WERI-Rb-1 (cell line): ENCODE results near the gene C1GALT1.

Experiments used
- DNase-seq: peaks from one replicate; pipeline ENCODE4 v3.0.0-alpha.2; 2020
- H3K27ac ChIP-seq: fragments of 250-450 bp; sonication (Bioruptor Pico); 2 replicates; pipeline ENCODE4 v1.5.1; 2020; ENCODE audit warnings: mild to moderate bottlenecking, moderate library complexity
- H3K27me3 ChIP-seq: fragments of 250-450 bp; sonication (Bioruptor Pico); 2 replicates; pipeline ENCODE4 v1.5.1; 2021; ENCODE audit warnings: mild to moderate bottlenecking, low read depth, moderate library complexity; ENCODE audit not compliant: insufficient read depth, severe bottlenecking
- H3K36me3 ChIP-seq: fragments of 250-450 bp; sonication (Bioruptor Pico); 2 replicates; pipeline ENCODE4 v1.5.1; 2020; ENCODE audit warnings: mild to moderate bottlenecking, moderate library complexity
- H3K4me3 ChIP-seq: 2 replicates; pipeline ENCODE4 v1.5.1; 2011; ENCODE audit warnings: low read depth, mild to moderate bottlenecking, control low read depth, low read length
- H3K9me3 ChIP-seq: fragments of 250-450 bp; sonication (Bioruptor Pico); 2 replicates; pipeline ENCODE4 v1.5.1; 2021; ENCODE audit warnings: mild to moderate bottlenecking, moderate library complexity; ENCODE audit not compliant: severe bottlenecking
- TF ChIP-seq, protein P1 (sequence below): IDR thresholded peaks from 2 replicates; pipeline ENCODE4 v1.5.1; 2011; ENCODE audit warnings: low read depth, mild to moderate bottlenecking, control low read depth, inconsistent platforms, low read length

Gene C1GALT1

DNA sequence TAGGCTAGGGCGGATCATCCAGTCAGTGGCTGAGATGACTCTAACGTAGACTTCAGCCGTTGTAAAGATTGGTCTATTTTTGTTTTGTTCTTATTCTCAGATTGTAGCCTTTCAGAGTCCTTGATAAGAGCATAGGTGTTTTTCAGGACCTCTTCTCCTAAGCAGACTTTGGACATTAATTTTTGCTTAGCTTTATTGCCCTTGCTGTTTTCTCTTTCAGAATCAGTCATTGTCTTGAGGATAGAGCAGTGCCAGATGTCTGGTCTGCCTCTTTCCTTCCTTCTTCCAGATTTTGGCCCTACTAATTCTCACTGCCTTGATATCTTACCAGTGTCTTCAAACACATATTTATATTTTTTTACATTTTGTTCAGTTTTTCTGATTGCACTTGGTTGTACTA, 49.5 kb downstream of the C1GALT1 start:
- H3K27me3 ChIP-seq = no peaks in the 10 kb centered on the region
- H3K36me3 ChIP-seq = peaks cover 56% of the 10 kb centered on the region
- H3K4me3 ChIP-seq = no peak overlapping the region
- no peak for DNase-seq
- no peak overlapping the region for H3K27ac ChIP-seq
- H3K9me3 ChIP-seq = peaks cover 3% of the 10 kb centered on the region
- TF ChIP-seq, protein P1, sequence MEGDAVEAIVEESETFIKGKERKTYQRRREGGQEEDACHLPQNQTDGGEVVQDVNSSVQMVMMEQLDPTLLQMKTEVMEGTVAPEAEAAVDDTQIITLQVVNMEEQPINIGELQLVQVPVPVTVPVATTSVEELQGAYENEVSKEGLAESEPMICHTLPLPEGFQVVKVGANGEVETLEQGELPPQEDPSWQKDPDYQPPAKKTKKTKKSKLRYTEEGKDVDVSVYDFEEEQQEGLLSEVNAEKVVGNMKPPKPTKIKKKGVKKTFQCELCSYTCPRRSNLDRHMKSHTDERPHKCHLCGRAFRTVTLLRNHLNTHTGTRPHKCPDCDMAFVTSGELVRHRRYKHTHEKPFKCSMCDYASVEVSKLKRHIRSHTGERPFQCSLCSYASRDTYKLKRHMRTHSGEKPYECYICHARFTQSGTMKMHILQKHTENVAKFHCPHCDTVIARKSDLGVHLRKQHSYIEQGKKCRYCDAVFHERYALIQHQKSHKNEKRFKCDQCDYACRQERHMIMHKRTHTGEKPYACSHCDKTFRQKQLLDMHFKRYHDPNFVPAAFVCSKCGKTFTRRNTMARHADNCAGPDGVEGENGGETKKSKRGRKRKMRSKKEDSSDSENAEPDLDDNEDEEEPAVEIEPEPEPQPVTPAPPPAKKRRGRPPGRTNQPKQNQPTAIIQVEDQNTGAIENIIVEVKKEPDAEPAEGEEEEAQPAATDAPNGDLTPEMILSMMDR = no peak

DNA sequence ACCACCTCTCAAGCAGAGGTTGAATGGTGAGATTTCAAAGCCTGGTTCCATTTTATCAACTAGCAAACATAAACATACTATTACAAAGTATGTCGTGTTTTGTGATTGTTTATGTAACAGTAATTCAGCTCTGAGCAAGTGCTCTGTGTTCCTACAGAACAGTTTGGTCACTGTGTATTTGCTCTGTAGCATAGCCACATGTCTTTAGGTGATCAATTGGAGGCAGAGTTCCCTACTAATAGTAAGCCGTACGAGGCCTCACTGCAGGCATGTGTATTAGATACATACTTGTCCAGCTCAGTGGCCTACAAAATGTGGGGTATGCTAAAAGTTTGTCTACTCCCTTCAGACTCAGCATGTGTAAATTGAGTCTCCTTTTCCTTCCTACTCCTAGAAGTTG, 53.0 kb downstream of the C1GALT1 start:
- no peak for DNase-seq
- Histone ChIP-seq H3K27me3 (no peaks in the 10 kb centered on the region), H3K9me3 (peaks cover 3% of the 10 kb centered on the region), H3K27ac (no peak overlapping the region), H3K36me3 (peaks cover 78% of the 10 kb centered on the region), H3K4me3 (no peak overlapping the region)
- TF ChIP-seq, protein P1 = no peak

DNA sequence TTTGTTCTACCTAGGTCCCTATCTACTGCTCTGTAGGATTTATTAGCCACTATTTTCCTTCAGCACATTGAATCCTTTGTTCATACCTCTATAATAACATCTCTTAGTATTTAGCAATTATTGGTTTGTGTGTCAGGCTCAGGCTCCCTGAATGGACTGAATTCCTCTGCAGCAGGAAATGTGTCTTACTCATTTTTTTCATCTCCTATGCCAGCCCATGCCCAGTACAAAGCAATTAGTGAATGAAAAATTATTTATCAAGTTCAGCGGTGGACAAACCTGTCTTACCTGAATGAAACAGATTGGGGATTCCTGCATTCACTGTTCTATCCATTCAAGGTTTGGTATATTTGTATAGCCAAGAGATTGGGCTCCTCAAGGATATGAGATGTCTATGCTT, 53.7 kb downstream of the C1GALT1 start:
- peaks cover under 1% of the 10 kb centered on the region for H3K9me3 ChIP-seq
- no peaks in the 10 kb centered on the region for H3K27me3 ChIP-seq
- no peak overlapping the region for H3K4me3 ChIP-seq
- DNase-seq = no peak
- TF ChIP-seq, protein P1 = no peak
- no peak overlapping the region for H3K27ac ChIP-seq
- peaks cover 83% of the 10 kb centered on the region for H3K36me3 ChIP-seq

DNA sequence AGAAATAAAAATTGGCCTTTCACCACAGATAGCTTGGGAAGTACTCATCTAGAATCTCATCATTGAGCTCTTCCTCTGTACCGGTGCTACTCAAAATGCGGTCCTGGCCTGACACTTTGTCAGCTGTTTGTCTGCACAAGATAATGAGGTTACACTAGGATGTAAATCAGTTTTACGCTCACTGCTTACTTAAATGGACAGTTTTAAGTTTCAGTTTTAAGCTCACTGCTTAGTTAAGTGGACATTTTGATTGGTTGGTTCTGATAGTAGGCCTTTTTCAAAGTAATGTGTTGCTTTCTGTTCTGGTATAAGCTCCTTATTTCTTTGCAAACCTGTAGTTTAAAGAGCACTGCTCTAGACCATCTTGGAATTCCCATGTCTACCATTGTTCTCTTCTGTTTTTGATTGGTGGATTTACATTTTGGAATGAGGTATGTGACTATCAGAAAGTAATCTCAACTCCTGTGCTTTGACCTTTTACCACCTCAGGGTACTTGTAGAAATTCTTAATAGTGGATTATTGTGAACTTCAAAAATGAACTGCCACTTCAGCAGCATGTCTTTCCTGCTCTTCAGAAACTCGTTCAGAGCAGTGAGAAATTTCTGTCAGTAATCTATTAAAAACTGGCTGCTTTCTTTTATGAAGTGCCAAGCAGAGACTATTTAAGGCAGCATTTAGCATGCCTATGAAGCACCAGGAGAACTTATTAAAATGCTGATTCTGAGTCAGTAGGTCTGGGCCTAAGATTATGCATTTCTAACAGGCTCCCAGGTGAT, 55.0 kb downstream of the C1GALT1 start:
- Histone ChIP-seq H3K27ac (no peak overlapping the region; the same call in 1 of the 2 replicates), H3K4me3 (no peak overlapping the region), H3K27me3 (no peaks in the 10 kb centered on the region), H3K9me3 (no peaks in the 10 kb centered on the region), H3K36me3 (peaks cover 90% of the 10 kb centered on the region)
- DNase-seq = no peak
- TF ChIP-seq, protein P1 = no peak

DNA sequence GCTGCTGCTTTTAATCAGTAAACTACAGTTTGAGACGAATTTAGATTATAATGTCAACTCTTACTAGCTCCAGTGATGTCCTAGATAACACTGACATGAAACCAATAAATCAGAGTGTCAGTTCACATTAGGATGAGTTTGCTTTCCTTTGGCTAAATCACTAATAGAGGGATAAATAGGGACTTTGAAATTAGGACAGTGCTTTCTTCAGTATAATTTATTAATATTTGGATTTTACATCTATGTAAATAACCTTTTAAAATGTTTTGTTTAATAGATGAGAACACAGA, 55.6 kb downstream of the C1GALT1 start:
- H3K27ac ChIP-seq = no peak overlapping the region
- no peak overlapping the region for H3K4me3 ChIP-seq
- peaks cover 95% of the 10 kb centered on the region for H3K36me3 ChIP-seq
- no peaks in the 10 kb centered on the region for H3K27me3 ChIP-seq
- TF ChIP-seq, protein P1 = no peak
- H3K9me3 ChIP-seq = no peaks in the 10 kb centered on the region
- DNase-seq = no peak

DNA sequence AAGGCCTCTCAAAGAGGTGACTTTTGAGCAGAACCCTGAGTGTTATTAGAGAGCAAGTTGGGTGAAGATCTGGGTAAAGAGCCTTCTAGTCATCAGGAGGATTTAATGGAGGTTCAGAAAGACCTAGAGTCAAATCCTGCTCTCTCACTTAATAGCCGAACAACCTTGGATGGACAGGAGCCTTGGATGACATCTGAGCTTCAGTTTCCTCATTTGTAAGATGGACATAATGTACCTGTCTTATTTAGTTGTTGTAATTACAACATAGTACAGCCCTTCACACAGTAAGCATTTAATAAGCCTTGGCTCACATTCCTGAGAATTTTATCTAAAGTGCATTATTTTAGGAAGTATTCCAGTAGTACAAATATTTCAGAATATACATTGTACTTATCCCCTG, 57.0 kb downstream of the C1GALT1 start:
- no peaks in the 10 kb centered on the region for H3K27me3 ChIP-seq
- no peak overlapping the region for H3K4me3 ChIP-seq
- no peak for DNase-seq
- no peaks in the 10 kb centered on the region for H3K9me3 ChIP-seq
- H3K36me3 ChIP-seq = peaks cover 99% of the 10 kb centered on the region
- TF ChIP-seq, protein P1 = no peak
- H3K27ac ChIP-seq = no peak overlapping the region
